ENCODE results near the gene MKRN2OS. TPM values are rescaled to one million over a fixed set of nuclear protein-coding genes. Genes with fewer than 3 reads are reported as not detected.
A peak's percentile ranks its signal among the peaks of the same experiment; 100 is the strongest.

MKRN2OS gene
- polyA plus RNA-seq (2012; ENCODE audit: low read depth, missing spikeins) = 0.27 TPM

- TF ChIP-seq POLR2AphosphoS5 (IDR thresholded peaks at IDR 0.05; ENCODE audit: low read depth, low read length) = no peak
- TF ChIP-seq POU2F2 (IDR thresholded peaks at IDR 0.05; ENCODE audit: low read depth, low read length) = no peak
- TF ChIP-seq POLR2A (IDR thresholded peaks at IDR 0.05; ENCODE audit: low read depth, low read length) = no peak
- no peak for TF ChIP-seq PAX5 (IDR thresholded peaks at IDR 0.05; ENCODE audit: insufficient read depth, low read length, severe bottlenecking)
- no peak for TF ChIP-seq SPI1 (IDR thresholded peaks at IDR 0.05; ENCODE audit: low read depth, low read length)
- no peak for TF ChIP-seq TAF1 (IDR thresholded peaks at IDR 0.05; ENCODE audit: low read depth, low read length)
- FAIRE-seq (no peak), DNase-seq (ENCODE audit: insufficient read length, low spot score) (no peak)
Measured at GRCh38 chr3:12545473-12545791, at the start of gene MKRN2OS. Gene MKRN2OS (minus strand): TSS chr3:12545499. CDS start chr3:12545464, 35 bp downstream.

GRCh38 chr3:12593473-12593872 lies 48.2 kb upstream of the MKRN2OS start:
- DNase-seq (ENCODE audit: insufficient read length, low spot score) (no peak), FAIRE-seq (no peak)
- no peak for TF ChIP-seq POU2F2 (IDR thresholded peaks at IDR 0.05; ENCODE audit: low read depth, low read length)

DNA sequence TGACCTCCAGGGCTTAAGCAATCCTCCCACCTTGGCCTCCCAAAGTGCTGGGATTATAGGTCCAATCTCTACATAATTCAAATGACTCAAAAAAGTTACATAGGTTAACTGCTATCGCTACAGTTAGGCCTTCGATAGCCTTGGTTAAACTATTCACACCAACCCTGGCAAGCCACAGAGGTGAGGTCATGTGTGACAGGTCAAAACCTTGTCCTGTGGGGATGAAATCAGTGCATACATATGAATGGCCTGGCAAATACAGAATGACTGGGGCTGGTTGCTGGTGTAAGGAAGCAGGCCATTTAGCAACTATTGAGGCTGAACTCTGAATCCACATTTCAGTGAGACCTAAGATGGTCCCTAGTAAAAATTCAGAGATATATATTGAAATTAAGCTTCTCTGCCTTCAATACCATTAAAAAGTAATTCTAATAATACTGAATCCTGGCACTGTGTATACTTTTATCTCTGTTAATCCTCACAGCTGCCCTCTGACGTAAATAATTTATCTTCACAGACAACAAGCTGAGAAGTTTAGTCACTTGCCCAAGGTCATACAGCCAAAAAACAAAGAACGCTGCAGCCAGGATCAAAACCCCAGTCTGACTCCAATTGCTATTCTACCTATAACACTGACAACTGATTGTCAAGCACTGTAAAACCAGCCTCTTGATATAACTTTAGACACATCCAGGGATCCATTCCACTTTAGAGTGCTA lies 46.9 kb upstream of the MKRN2OS start:
- FAIRE-seq (no peak), DNase-seq (ENCODE audit: insufficient read length, low spot score) (no peak)
- no peak for TF ChIP-seq POLR2A (IDR thresholded peaks at IDR 0.05; ENCODE audit: low read depth, low read length)
- TF ChIP-seq TAF1 (IDR thresholded peaks at IDR 0.05; ENCODE audit: low read depth, low read length) = no peak
- TF ChIP-seq SPI1 (IDR thresholded peaks at IDR 0.05; ENCODE audit: low read depth, low read length) = no peak
- no peak for TF ChIP-seq PAX5 (IDR thresholded peaks at IDR 0.05; ENCODE audit: insufficient read depth, low read length, severe bottlenecking)
- TF ChIP-seq POU2F2 (IDR thresholded peaks at IDR 0.05; ENCODE audit: low read depth, low read length) = no peak

- TF ChIP-seq POLR2A (IDR thresholded peaks at IDR 0.05; ENCODE audit: low read depth, low read length) (no peak), POLR2AphosphoS5 (IDR thresholded peaks at IDR 0.05; ENCODE audit: low read depth, low read length) (no peak), POU2F2 (IDR thresholded peaks at IDR 0.05; ENCODE audit: low read depth, low read length) (no peak), TAF1 (IDR thresholded peaks at IDR 0.05; ENCODE audit: low read depth, low read length) (no peak), SPI1 (IDR thresholded peaks at IDR 0.05; ENCODE audit: low read depth, low read length) (no peak), PAX5 (IDR thresholded peaks at IDR 0.05; ENCODE audit: insufficient read depth, low read length, severe bottlenecking) (no peak)
- no peak for DNase-seq (ENCODE audit: insufficient read length, low spot score)
- no peak for FAIRE-seq
Measured at GRCh38 chr3:12591456-12591855, 46.2 kb upstream of the MKRN2OS start.

DNA sequence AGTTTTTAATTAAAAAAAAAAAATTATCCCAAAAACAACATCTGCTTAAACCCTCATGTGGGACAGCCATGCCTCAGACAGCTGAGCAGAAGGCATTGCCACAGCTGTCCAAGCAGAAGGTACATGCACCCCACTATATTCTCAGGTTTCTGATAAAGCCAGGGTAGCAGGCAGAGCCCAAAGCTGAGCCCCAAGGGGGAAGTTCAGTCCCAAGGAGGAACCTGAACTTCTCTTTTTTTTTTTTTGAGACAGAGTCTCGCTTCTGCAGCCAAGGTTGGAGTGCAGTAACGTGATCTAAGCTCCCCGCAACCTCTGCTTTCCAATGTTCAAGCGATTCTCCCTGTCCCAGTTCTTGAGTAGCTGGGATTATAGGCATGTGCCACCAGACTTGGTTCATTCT lies 44.8 kb upstream of the MKRN2OS start:
- TF ChIP-seq TAF1 (IDR thresholded peaks at IDR 0.05; ENCODE audit: low read depth, low read length) (no peak), POLR2AphosphoS5 (IDR thresholded peaks at IDR 0.05; ENCODE audit: low read depth, low read length) (no peak), SPI1 (IDR thresholded peaks at IDR 0.05; ENCODE audit: low read depth, low read length) (no peak), POU2F2 (IDR thresholded peaks at IDR 0.05; ENCODE audit: low read depth, low read length) (no peak), PAX5 (IDR thresholded peaks at IDR 0.05; ENCODE audit: insufficient read depth, low read length, severe bottlenecking) (no peak), POLR2A (IDR thresholded peaks at IDR 0.05; ENCODE audit: low read depth, low read length) (no peak)
- no peak for DNase-seq (ENCODE audit: insufficient read length, low spot score)
- FAIRE-seq = no peak

DNA sequence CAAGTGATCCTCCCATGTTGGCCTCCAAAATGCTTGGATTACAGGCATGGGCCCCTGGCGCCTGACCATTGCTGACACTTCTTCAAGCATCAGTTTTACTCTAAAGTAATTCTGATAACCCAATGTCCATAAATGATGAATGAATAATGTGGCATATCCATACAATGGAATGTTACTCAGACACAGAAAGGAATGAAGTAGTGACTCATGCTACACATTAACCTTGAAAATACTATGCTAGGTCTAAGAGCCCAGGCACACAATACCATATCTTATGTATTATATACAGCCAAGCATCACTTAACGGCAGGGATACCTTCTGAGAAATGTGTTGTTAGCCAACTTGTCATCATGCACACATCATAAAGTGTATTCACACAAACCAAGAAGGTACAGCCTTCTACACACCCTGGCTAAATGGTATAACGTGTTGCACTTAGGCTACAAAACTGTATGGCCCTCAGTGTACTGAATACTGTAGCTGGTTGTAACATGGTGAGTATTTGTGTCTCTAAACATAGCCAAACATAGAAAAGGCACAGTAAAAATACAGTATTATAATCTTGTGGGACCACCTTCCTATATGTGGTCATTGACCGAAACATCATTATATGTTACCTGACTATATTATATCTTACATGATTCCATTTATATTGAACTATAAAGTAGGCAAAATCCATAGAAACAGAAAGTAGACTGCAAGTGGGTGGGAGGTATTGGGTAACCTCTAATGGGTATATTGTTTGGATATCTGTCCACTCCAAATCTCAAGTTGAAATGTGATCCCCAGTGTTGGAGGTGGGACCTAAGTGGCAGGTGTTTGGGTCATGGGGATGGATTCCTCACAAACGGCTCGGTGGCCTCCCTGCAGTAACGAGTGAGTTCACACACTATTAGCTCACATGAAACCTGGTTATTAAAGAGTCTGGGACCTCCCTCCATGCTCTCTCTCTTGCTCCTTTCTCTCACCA lies 43.0 kb upstream of the MKRN2OS start:
- DNase-seq (ENCODE audit: insufficient read length, low spot score) = no peak
- no peak for FAIRE-seq
- no peak for TF ChIP-seq POLR2A (IDR thresholded peaks at IDR 0.05; ENCODE audit: low read depth, low read length)
- no peak for TF ChIP-seq SPI1 (IDR thresholded peaks at IDR 0.05; ENCODE audit: low read depth, low read length)
- no peak for TF ChIP-seq TAF1 (IDR thresholded peaks at IDR 0.05; ENCODE audit: low read depth, low read length)
- TF ChIP-seq POLR2AphosphoS5 (IDR thresholded peaks at IDR 0.05; ENCODE audit: low read depth, low read length) = no peak; the same call in 1 of the 2 replicates
- TF ChIP-seq POU2F2 (IDR thresholded peaks at IDR 0.05; ENCODE audit: low read depth, low read length) = no peak
- no peak for TF ChIP-seq PAX5 (IDR thresholded peaks at IDR 0.05; ENCODE audit: insufficient read depth, low read length, severe bottlenecking)

DNA sequence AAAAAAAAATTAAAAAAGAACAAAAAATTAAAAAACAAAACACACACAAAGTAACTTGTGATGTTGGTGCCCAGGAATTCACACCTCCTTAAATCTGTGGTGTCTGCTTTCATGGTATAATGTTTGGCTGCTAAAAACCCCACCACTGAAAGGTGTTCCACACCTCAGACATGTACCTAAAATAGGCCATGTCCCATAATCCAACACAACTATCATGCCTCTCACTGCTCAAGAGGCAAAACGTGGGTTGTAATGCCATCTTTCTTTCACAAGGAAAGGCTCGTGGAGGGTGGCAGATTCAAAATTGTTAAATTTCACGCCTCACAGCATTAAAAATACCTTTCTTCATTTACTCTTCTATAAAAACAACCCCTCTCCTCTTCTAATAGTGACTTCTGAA lies 41.1 kb upstream of the MKRN2OS start:
- no peak for TF ChIP-seq POU2F2 (IDR thresholded peaks at IDR 0.05; ENCODE audit: low read depth, low read length)
- TF ChIP-seq SPI1 (IDR thresholded peaks at IDR 0.05; ENCODE audit: low read depth, low read length) = no peak
- no peak for TF ChIP-seq TAF1 (IDR thresholded peaks at IDR 0.05; ENCODE audit: low read depth, low read length)
- TF ChIP-seq PAX5 (IDR thresholded peaks at IDR 0.05; ENCODE audit: insufficient read depth, low read length, severe bottlenecking) = no peak
- no peak for TF ChIP-seq POLR2AphosphoS5 (IDR thresholded peaks at IDR 0.05; ENCODE audit: low read depth, low read length)
- TF ChIP-seq POLR2A (IDR thresholded peaks at IDR 0.05; ENCODE audit: low read depth, low read length) = no peak
- no peak for DNase-seq (ENCODE audit: insufficient read length, low spot score)
- no peak for FAIRE-seq

DNA sequence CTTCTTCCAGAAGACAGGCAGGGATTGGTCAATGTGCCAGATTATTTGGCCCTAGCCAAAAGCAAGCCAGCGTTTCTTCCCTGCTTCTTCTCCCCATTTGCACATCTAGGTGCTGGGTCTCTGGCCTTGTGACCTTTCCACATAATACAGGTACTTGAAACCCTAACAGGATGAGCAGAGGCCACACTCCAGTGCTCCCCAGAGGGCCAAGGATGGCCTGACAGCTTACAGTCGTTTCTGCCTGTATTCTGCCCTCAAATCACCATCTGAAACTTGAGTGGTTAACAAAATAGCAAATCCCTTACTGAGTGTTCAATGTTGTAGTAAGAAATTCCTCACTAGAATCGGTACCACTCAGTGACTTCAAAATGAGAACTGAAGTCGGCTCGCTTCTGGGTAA lies 40.7 kb upstream of the MKRN2OS start:
- DNase-seq (ENCODE audit: insufficient read length, low spot score) = no peak
- TF ChIP-seq PAX5 (IDR thresholded peaks at IDR 0.05; ENCODE audit: insufficient read depth, low read length, severe bottlenecking) (peak; percentile 54), SPI1 (IDR thresholded peaks at IDR 0.05; ENCODE audit: low read depth, low read length) (no peak)

GRCh38 chr3:12585181-12585580 lies 39.9 kb upstream of the MKRN2OS start:
- FAIRE-seq (no peak), DNase-seq (ENCODE audit: insufficient read length, low spot score) (no peak)
- TF ChIP-seq TAF1 (IDR thresholded peaks at IDR 0.05; ENCODE audit: low read depth, low read length) (no peak), POLR2A (IDR thresholded peaks at IDR 0.05; ENCODE audit: low read depth, low read length) (0 out of 2 replicates have a peak, but pooled peaks have one; percentile 1)

More for the DNA sequence above, 40.7 kb upstream of the MKRN2OS start:
- FAIRE-seq = peak; percentile 33

DNA sequence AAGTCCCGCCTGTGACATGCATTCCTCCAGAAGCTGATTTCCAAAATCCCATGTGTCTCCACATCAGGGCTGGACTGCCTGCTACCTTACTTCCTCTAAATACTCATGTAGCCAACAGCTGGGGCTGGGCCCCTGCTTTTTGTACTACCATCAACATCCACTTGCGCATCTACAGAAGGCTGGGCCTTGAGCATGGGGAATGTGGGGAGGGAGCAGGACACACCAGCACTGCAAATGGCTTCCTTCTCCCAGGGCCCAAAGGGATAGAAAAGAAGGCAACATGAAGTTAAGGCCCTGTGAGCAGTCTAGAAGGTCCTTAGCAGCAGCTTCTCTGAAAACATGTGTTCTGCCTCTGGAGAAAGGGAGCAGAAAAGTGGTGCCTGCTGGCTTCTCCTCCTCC lies 38.8 kb upstream of the MKRN2OS start:
- FAIRE-seq (no peak), DNase-seq (ENCODE audit: insufficient read length, low spot score) (no peak)
- TF ChIP-seq PAX5 (IDR thresholded peaks at IDR 0.05; ENCODE audit: insufficient read depth, low read length, severe bottlenecking) (no peak), SPI1 (IDR thresholded peaks at IDR 0.05; ENCODE audit: low read depth, low read length) (no peak), POU2F2 (IDR thresholded peaks at IDR 0.05; ENCODE audit: low read depth, low read length) (no peak), POLR2A (IDR thresholded peaks at IDR 0.05; ENCODE audit: low read depth, low read length) (no peak), POLR2AphosphoS5 (IDR thresholded peaks at IDR 0.05; ENCODE audit: low read depth, low read length) (no peak), TAF1 (IDR thresholded peaks at IDR 0.05; ENCODE audit: low read depth, low read length) (no peak)

All from GM12891 (cell line).